ENCODE measurements around the gene AFF3.

- TF ChIP-seq, protein P1, sequence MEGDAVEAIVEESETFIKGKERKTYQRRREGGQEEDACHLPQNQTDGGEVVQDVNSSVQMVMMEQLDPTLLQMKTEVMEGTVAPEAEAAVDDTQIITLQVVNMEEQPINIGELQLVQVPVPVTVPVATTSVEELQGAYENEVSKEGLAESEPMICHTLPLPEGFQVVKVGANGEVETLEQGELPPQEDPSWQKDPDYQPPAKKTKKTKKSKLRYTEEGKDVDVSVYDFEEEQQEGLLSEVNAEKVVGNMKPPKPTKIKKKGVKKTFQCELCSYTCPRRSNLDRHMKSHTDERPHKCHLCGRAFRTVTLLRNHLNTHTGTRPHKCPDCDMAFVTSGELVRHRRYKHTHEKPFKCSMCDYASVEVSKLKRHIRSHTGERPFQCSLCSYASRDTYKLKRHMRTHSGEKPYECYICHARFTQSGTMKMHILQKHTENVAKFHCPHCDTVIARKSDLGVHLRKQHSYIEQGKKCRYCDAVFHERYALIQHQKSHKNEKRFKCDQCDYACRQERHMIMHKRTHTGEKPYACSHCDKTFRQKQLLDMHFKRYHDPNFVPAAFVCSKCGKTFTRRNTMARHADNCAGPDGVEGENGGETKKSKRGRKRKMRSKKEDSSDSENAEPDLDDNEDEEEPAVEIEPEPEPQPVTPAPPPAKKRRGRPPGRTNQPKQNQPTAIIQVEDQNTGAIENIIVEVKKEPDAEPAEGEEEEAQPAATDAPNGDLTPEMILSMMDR (IDR thresholded peaks at IDR 0.05; ENCODE audit: low read depth, low read length, missing input control), result no peak
- TF ChIP-seq, protein P2, sequence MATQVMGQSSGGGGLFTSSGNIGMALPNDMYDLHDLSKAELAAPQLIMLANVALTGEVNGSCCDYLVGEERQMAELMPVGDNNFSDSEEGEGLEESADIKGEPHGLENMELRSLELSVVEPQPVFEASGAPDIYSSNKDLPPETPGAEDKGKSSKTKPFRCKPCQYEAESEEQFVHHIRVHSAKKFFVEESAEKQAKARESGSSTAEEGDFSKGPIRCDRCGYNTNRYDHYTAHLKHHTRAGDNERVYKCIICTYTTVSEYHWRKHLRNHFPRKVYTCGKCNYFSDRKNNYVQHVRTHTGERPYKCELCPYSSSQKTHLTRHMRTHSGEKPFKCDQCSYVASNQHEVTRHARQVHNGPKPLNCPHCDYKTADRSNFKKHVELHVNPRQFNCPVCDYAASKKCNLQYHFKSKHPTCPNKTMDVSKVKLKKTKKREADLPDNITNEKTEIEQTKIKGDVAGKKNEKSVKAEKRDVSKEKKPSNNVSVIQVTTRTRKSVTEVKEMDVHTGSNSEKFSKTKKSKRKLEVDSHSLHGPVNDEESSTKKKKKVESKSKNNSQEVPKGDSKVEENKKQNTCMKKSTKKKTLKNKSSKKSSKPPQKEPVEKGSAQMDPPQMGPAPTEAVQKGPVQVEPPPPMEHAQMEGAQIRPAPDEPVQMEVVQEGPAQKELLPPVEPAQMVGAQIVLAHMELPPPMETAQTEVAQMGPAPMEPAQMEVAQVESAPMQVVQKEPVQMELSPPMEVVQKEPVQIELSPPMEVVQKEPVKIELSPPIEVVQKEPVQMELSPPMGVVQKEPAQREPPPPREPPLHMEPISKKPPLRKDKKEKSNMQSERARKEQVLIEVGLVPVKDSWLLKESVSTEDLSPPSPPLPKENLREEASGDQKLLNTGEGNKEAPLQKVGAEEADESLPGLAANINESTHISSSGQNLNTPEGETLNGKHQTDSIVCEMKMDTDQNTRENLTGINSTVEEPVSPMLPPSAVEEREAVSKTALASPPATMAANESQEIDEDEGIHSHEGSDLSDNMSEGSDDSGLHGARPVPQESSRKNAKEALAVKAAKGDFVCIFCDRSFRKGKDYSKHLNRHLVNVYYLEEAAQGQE (IDR thresholded peaks at IDR 0.05), result no peak
- TF ChIP-seq RAD21 (IDR thresholded peaks at IDR 0.05) (peak in 1 of 2 donors; percentile 32), TAF1 (conservative IDR thresholded peaks at IDR 0.05) (no peak), MAX (IDR thresholded peaks at IDR 0.05) (no peak), HNF4A (conservative IDR thresholded peaks at IDR 0.05) (no peak), YY1 (IDR thresholded peaks at IDR 0.05) (no peak), JUND (IDR thresholded peaks at IDR 0.05) (no peak), NR2F2 (IDR thresholded peaks at IDR 0.05) (no peak), GABPA (IDR thresholded peaks at IDR 0.05 in 1 of 2, conservative IDR thresholded peaks at IDR 0.05 in 1 of 2) (no peak), EGR1 (IDR thresholded peaks at IDR 0.05; ENCODE audit: low read depth in 2 of 2) (no peak)
- TF ChIP-seq, protein P3, sequence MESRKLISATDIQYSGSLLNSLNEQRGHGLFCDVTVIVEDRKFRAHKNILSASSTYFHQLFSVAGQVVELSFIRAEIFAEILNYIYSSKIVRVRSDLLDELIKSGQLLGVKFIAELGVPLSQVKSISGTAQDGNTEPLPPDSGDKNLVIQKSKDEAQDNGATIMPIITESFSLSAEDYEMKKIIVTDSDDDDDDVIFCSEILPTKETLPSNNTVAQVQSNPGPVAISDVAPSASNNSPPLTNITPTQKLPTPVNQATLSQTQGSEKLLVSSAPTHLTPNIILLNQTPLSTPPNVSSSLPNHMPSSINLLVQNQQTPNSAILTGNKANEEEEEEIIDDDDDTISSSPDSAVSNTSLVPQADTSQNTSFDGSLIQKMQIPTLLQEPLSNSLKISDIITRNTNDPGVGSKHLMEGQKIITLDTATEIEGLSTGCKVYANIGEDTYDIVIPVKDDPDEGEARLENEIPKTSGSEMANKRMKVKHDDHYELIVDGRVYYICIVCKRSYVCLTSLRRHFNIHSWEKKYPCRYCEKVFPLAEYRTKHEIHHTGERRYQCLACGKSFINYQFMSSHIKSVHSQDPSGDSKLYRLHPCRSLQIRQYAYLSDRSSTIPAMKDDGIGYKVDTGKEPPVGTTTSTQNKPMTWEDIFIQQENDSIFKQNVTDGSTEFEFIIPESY (IDR thresholded peaks at IDR 0.05), result no peak
Measured at GRCh38 chr2:99933894-99934650, 208.3 kb downstream of the AFF3 start.

Data from liver (tissue), 3 donors.